ENCODE results near the gene TMEM51. TPM values are rescaled to one million over a fixed set of nuclear protein-coding genes. Genes with fewer than 3 reads are reported as not detected.

The TMEM51 gene
- total and polyA plus RNA-seq, 9 of the 15 experiments (the other 6 are each of a cell fraction or from before 2014, with no cell fraction given) = 0.06 to 1.4 (median 0.58) TPM

GRCh38 chr1:15256584-15256983 lies 103.0 kb downstream of the TMEM51 start (continued):
- no peak for TF ChIP-seq MITF (IDR thresholded peaks at IDR 0.05)

- Histone ChIP-seq H4K20me1 (replicated peaks; ENCODE audit: control insufficient read depth, insufficient read depth, low read length) (no peaks in the 10 kb centered on the region; the same call in 1 of the 2 replicates), H3K4me2 (ENCODE audit: insufficient read depth, low read length) (no peak overlapping the region), H3K79me2 (ENCODE audit: control insufficient read depth, insufficient read depth, low read length) (no peaks in the 10 kb centered on the region), H3K9me3 (replicated peaks; ENCODE audit: control insufficient read depth, insufficient read depth, low read depth, low read length) (no peaks in the 10 kb centered on the region), H3K27me3 (ENCODE audit: control insufficient read depth in 2 of 2, insufficient read depth in 2 of 2, low read length in 2 of 2) (peaks cover 4 to 29% of the 10 kb centered on the region in 2 experiments; a peak in 3 of 5 replicates), H3K27ac (ENCODE audit: extremely low read depth, low read depth, low read length) (no peak overlapping the region), H3K36me3 (ENCODE audit: control insufficient read depth, insufficient read depth, low read length) (no peaks in the 10 kb centered on the region), H3K4me1 (replicated peaks in 1 of 2; ENCODE audit: control insufficient read depth in 2 of 2, insufficient read depth in 2 of 2, low read length in 2 of 2) (peaks cover 6 to 23% of the 10 kb centered on the region in 2 experiments; a peak in 4 of 5 replicates), H3K9me1 (ENCODE audit: control insufficient read depth, insufficient read depth, low read length) (no peaks in the 10 kb centered on the region), H3K4me3 (no peak overlapping the region), H3K9ac (ENCODE audit: insufficient read depth in 1 of 2, low read depth in 2 of 2, low read length in 2 of 2) (no peak overlapping the region), H2AFZ (ENCODE audit: low read depth, low read length) (no peak overlapping the region)
- 10% methylated on average over 14 of the region's 14 CpGs for WGBS (ENCODE audit: insufficient coverage, low coverage, missing lambda C conversion rate)
- ATAC-seq (no peak), DNase-seq (ENCODE audit: extremely low read depth in 1 of 4, low spot score in 3 of 4) (no peak), FAIRE-seq (no peak)
- intact Hi-C loops (cut with micrococcal nuclease) = no loop called here
- in situ Hi-C loops (cut with MboI) = loop anchor here (5.0 kb wide), 1 partner anchor 105 kb away; the partner anchor contains the start of gene TMEM51
- BruUV-seq (replicated peaks) = no TSS peak
- CTCF ChIA-PET (ENCODE audit: low intra/inter-chr PET ratio) = no interaction called here
- TF ChIP-seq ZNF311 (CRISPR knock-in tag; IDR thresholded peaks at IDR 0.05) (no peak), NCOA2 (IDR thresholded peaks at IDR 0.05; ENCODE audit: partially characterized antibody in 2 of 2) (no peak), CTBP1 (IDR thresholded peaks at IDR 0.05; ENCODE audit: borderline replicate concordance) (no peak), NUFIP1 (IDR thresholded peaks at IDR 0.05; ENCODE audit: partially characterized antibody) (no peak), ZNF695 (CRISPR knock-in tag; IDR thresholded peaks at IDR 0.05) (no peak), NR2C2 (CRISPR knock-in tag; IDR thresholded peaks at IDR 0.05) (no peak), NR2C2 (tag; IDR thresholded peaks at IDR 0.05) (no peak)
- POLR2A ChIA-PET = no interaction called here
These were observed 103.8 kb downstream of the TMEM51 start for GRCh38 chr1:15257309-15257708.
